ENCODE results near the gene COPRS. TPM values are rescaled to one million over a fixed set of nuclear protein-coding genes. Genes with fewer than 3 reads are reported as not detected.

The COPRS gene
- total RNA-seq, 1 experiment from 2014 or later, result 37.5 TPM

DNA sequence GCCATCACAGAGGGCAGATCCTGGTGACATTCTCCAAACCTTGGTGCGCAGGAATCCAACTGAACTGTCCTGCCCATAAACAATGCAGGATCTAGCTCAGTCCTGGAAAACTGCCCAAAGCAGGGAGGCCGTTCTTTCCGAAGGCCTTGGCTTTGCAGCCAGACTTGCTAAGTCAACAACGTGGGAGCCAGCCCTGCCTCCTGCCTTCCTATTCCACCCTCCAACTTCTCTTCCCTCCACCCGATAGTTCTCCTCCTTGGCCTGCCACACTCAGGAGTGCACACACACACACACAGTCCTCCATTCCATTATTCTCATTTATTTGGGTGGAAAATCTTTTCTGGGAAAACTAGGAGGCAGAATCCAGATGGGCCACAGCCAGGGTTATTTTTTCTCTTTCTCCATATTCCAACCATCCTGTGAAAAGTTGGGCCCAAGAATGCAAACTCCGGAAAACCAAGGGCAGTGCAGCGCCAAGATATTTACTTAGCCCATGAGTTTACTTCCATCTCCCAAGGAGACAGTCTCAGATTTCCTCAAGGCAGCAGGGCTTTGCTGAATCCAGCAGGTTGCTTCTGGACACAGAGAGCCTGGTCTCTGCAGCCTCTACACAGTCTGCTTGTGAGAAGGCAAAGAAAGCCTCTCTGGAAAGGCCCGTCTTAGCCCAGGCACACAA is 15.8 kb downstream of the COPRS start:
- H3K27ac Mint-ChIP-seq, result no peak overlapping the region
- CTCF ChIA-PET, result interaction anchor here (0.5 to 4.5 kb wide), 53 partner anchors 11 to 454 kb away, joined by 3 to 59 read pairs (median 5); partner anchors contain the start of genes COPRS and UTP6
- H3K27me3 Mint-ChIP-seq (ENCODE audit: low read depth), result peaks cover 5% of the 10 kb centered on the region; the same call in 1 of the 2 replicates
- no peaks in the 10 kb centered on the region for H3K36me3 Mint-ChIP-seq
- H3K9me3 Mint-ChIP-seq, result no peaks in the 10 kb centered on the region
- no peak overlapping the region for H3K4me3 Mint-ChIP-seq
- TF ChIP-seq FOXK1 (CRISPR knock-in tag; IDR thresholded peaks at IDR 0.05), result no peak
- TF ChIP-seq, protein P1, sequence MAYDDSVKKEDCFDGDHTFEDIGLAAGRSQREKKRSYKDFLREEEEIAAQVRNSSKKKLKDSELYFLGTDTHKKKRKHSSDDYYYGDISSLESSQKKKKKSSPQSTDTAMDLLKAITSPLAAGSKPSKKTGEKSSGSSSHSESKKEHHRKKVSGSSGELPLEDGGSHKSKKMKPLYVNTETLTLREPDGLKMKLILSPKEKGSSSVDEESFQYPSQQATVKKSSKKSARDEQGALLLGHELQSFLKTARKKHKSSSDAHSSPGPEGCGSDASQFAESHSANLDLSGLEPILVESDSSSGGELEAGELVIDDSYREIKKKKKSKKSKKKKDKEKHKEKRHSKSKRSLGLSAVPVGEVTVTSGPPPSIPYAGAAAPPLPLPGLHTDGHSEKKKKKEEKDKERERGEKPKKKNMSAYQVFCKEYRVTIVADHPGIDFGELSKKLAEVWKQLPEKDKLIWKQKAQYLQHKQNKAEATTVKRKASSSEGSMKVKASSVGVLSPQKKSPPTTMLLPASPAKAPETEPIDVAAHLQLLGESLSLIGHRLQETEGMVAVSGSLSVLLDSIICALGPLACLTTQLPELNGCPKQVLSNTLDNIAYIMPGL (CRISPR knock-in tag; IDR thresholded peaks at IDR 0.05), result no peak
- TF ChIP-seq, protein P2, sequence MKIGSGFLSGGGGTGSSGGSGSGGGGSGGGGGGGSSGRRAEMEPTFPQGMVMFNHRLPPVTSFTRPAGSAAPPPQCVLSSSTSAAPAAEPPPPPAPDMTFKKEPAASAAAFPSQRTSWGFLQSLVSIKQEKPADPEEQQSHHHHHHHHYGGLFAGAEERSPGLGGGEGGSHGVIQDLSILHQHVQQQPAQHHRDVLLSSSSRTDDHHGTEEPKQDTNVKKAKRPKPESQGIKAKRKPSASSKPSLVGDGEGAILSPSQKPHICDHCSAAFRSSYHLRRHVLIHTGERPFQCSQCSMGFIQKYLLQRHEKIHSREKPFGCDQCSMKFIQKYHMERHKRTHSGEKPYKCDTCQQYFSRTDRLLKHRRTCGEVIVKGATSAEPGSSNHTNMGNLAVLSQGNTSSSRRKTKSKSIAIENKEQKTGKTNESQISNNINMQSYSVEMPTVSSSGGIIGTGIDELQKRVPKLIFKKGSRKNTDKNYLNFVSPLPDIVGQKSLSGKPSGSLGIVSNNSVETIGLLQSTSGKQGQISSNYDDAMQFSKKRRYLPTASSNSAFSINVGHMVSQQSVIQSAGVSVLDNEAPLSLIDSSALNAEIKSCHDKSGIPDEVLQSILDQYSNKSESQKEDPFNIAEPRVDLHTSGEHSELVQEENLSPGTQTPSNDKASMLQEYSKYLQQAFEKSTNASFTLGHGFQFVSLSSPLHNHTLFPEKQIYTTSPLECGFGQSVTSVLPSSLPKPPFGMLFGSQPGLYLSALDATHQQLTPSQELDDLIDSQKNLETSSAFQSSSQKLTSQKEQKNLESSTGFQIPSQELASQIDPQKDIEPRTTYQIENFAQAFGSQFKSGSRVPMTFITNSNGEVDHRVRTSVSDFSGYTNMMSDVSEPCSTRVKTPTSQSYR (CRISPR knock-in tag; IDR thresholded peaks at IDR 0.05), result no peak
- POLR2A ChIA-PET, result interaction anchor here (0.8 kb wide), 1 partner anchor 310 kb away, joined by 3 read pairs; no protein-coding TSS in a partner anchor
- ATAC-seq (no peak), DNase-seq (ENCODE audit: low spot score) (no peak)
- no peaks in the 10 kb centered on the region for H3K4me1 Mint-ChIP-seq

DNA sequence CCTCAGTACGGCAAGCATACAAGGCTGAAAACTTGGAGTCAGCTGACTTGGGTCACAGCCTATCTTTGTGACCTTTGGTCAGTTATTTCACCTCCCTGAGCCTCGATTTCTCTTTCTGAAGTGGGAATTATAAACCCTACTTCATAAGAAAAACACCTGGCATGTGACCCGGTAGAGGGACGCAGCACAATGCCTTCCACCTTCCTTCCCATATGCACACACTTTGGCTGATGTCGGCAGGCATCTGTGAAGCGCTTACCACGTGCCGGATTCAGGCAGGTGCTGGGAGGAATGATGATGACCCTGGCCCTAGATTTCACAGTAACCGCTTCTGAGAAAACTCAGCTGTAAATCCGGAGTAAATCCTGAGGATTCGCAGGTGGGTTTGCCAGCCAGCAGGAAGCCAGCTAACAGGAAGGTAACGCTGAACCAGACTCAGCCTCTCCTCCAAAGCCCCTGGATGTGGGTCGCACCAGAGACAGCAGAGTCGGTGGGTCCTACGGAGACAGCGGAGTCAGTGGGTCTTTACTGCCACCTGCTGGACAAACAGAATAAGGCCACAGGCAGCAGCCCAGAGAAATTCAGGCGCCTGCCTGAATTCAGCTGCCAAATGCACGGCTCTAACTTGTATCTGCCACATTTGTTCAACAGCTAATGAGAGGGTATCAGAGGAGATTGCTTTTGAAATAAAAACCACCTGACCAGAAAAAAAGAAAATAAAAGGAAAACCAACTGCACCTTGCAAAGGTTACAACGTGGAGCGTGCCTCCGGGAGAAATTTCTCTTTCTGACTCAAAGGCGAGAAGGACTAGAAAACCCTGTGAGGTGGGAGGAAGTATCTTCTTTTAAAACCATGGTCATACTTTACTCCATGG is 16.6 kb downstream of the COPRS start:
- POLR2A ChIA-PET, result interaction anchor here (0.8 kb wide), 1 partner anchor 309 kb away, joined by 3 read pairs; no protein-coding TSS in a partner anchor
- Mint-ChIP-seq H3K36me3 (no peaks in the 10 kb centered on the region), H3K4me1 (no peaks in the 10 kb centered on the region), H3K9me3 (no peaks in the 10 kb centered on the region), H3K27ac (no peak overlapping the region), H3K27me3 (ENCODE audit: low read depth) (peaks cover 5% of the 10 kb centered on the region; the same call in 1 of the 2 replicates), H3K4me3 (no peak overlapping the region)
- CTCF ChIA-PET, result interaction anchor here (0.5 to 4.5 kb wide), 57 partner anchors 10 to 453 kb away, joined by 3 to 59 read pairs (median 4); partner anchors contain the start of genes COPRS and UTP6
- ATAC-seq, result peak; percentile 97
- DNase-seq (ENCODE audit: low spot score), result peak; percentile 81
- no peak for TF ChIP-seq ZNF121 (CRISPR knock-in tag; IDR thresholded peaks at IDR 0.05)
- TF ChIP-seq SP1 (CRISPR knock-in tag; conservative IDR thresholded peaks at IDR 0.05), result 0 out of 2 replicates have a peak, but pooled peaks have one; percentile 18
- TF ChIP-seq, protein P3, sequence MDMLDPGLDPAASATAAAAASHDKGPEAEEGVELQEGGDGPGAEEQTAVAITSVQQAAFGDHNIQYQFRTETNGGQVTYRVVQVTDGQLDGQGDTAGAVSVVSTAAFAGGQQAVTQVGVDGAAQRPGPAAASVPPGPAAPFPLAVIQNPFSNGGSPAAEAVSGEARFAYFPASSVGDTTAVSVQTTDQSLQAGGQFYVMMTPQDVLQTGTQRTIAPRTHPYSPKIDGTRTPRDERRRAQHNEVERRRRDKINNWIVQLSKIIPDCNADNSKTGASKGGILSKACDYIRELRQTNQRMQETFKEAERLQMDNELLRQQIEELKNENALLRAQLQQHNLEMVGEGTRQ (CRISPR knock-in tag; IDR thresholded peaks at IDR 0.05), result peak; percentile 46; the same call in 1 of the 2 replicates
- no peak for TF ChIP-seq KAT7 (CRISPR knock-in tag; IDR thresholded peaks at IDR 0.05; ENCODE audit: borderline replicate concordance)
- TF ChIP-seq ATF1 (CRISPR knock-in tag; IDR thresholded peaks at IDR 0.05), result no peak
- TF ChIP-seq, protein P4, sequence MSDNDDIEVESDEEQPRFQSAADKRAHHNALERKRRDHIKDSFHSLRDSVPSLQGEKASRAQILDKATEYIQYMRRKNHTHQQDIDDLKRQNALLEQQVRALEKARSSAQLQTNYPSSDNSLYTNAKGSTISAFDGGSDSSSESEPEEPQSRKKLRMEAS (CRISPR knock-in tag; IDR thresholded peaks at IDR 0.05), result peak; percentile 81; the same call in 1 of the 2 replicates
- no peak for TF ChIP-seq ZBTB21 (CRISPR knock-in tag; IDR thresholded peaks at IDR 0.05; ENCODE audit: borderline replicate concordance)
- peak; percentile 81 for TF ChIP-seq ZNF317 (CRISPR knock-in tag; IDR thresholded peaks at IDR 0.05; ENCODE audit: borderline replicate concordance, low read depth)
- TF ChIP-seq, protein P2 (CRISPR knock-in tag; IDR thresholded peaks at IDR 0.05), result no peak
- TF ChIP-seq ZNF416 (CRISPR knock-in tag; IDR thresholded peaks at IDR 0.05), result no peak
- TF ChIP-seq CBFB (CRISPR knock-in tag; IDR thresholded peaks at IDR 0.05; ENCODE audit: low read depth), result no peak
- TF ChIP-seq, protein P5, sequence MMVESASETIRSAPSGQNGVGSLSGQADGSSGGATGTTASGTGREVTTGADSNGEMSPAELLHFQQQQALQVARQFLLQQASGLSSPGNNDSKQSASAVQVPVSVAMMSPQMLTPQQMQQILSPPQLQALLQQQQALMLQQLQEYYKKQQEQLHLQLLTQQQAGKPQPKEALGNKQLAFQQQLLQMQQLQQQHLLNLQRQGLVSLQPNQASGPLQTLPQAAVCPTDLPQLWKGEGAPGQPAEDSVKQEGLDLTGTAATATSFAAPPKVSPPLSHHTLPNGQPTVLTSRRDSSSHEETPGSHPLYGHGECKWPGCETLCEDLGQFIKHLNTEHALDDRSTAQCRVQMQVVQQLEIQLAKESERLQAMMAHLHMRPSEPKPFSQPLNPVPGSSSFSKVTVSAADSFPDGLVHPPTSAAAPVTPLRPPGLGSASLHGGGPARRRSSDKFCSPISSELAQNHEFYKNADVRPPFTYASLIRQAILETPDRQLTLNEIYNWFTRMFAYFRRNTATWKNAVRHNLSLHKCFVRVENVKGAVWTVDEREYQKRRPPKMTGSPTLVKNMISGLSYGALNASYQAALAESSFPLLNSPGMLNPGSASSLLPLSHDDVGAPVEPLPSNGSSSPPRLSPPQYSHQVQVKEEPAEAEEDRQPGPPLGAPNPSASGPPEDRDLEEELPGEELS (CRISPR knock-in tag; IDR thresholded peaks at IDR 0.05), result no peak
- no peak for TF ChIP-seq SMAD4 (CRISPR knock-in tag; IDR thresholded peaks at IDR 0.05)
- TF ChIP-seq, protein P6, sequence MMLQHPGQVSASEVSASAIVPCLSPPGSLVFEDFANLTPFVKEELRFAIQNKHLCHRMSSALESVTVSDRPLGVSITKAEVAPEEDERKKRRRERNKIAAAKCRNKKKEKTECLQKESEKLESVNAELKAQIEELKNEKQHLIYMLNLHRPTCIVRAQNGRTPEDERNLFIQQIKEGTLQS (CRISPR knock-in tag; conservative IDR thresholded peaks at IDR 0.05), result no peak
- TF ChIP-seq, protein P7, sequence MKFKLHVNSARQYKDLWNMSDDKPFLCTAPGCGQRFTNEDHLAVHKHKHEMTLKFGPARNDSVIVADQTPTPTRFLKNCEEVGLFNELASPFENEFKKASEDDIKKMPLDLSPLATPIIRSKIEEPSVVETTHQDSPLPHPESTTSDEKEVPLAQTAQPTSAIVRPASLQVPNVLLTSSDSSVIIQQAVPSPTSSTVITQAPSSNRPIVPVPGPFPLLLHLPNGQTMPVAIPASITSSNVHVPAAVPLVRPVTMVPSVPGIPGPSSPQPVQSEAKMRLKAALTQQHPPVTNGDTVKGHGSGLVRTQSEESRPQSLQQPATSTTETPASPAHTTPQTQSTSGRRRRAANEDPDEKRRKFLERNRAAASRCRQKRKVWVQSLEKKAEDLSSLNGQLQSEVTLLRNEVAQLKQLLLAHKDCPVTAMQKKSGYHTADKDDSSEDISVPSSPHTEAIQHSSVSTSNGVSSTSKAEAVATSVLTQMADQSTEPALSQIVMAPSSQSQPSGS (CRISPR knock-in tag; IDR thresholded peaks at IDR 0.05; ENCODE audit: borderline replicate concordance, low read depth), result no peak
